NCI-H187 (cell line): ENCODE data around the gene NRXN3.
A peak's percentile ranks its signal among the peaks of the same experiment; 100 is the strongest.

ENCODE experiments used
- DNase-seq, 2 experiments: peaks; one replicate each; lab custom pipeline; 2025; lab: John Stamatoyannopoulos, UW

Gene NRXN3

GRCh38 chr14:79284621-79285020 is 1114.4 kb downstream of the NRXN3 start:
- no peak for DNase-seq

GRCh38 chr14:79285263-79285662 is 1115.1 kb downstream of the NRXN3 start:
- DNase-seq = no peak

- no peak for DNase-seq
These were observed 1117.8 kb downstream of the NRXN3 start for GRCh38 chr14:79287976-79288375.

GRCh38 chr14:79293482-79294177 is 1123.5 kb downstream of the NRXN3 start:
- DNase-seq = no peak

- DNase-seq = no peak
These were observed 1124.3 kb downstream of the NRXN3 start for GRCh38 chr14:79294499-79294898.

- DNase-seq = no peak
These were observed 1125.2 kb downstream of the NRXN3 start for GRCh38 chr14:79295385-79295784.

- no peak for DNase-seq
These were observed 1128.2 kb downstream of the NRXN3 start for GRCh38 chr14:79298373-79298772.

GRCh38 chr14:79299162-79299561 is 1129.0 kb downstream of the NRXN3 start:
- DNase-seq = no peak

GRCh38 chr14:79304279-79304678 is 1134.1 kb downstream of the NRXN3 start:
- DNase-seq = no peak

GRCh38 chr14:79306546-79306945 is 1136.4 kb downstream of the NRXN3 start:
- no peak for DNase-seq

GRCh38 chr14:79318371-79318770 is 1148.2 kb downstream of the NRXN3 start:
- no peak for DNase-seq

GRCh38 chr14:79320561-79320960 is 1150.4 kb downstream of the NRXN3 start:
- DNase-seq = no peak

- no peak for DNase-seq
These were observed 1150.9 kb downstream of the NRXN3 start for GRCh38 chr14:79321070-79321469.

- DNase-seq = peak; percentile 71 to 86
These were observed 1154.9 kb downstream of the NRXN3 start for GRCh38 chr14:79325071-79325470.

- DNase-seq = peak in 1 of 2 experiments; percentile 86
These were observed 1155.4 kb downstream of the NRXN3 start for GRCh38 chr14:79325557-79325956.

GRCh38 chr14:79328863-79329262 is 1158.7 kb downstream of the NRXN3 start:
- no peak for DNase-seq

GRCh38 chr14:79331830-79332229 is 1161.7 kb downstream of the NRXN3 start:
- no peak for DNase-seq

- no peak for DNase-seq
These were observed 1162.5 kb downstream of the NRXN3 start for GRCh38 chr14:79332504-79333197.

- DNase-seq = no peak
These were observed 1163.0 kb downstream of the NRXN3 start for GRCh38 chr14:79333198-79333546.

GRCh38 chr14:79334272-79334671 is 1164.1 kb downstream of the NRXN3 start:
- DNase-seq = no peak

- no peak for DNase-seq
These were observed 1167.6 kb downstream of the NRXN3 start for GRCh38 chr14:79337761-79338160.

- DNase-seq = no peak
These were observed 1172.8 kb downstream of the NRXN3 start for GRCh38 chr14:79342942-79343341.

GRCh38 chr14:79351011-79351410 is 1180.8 kb downstream of the NRXN3 start:
- no peak for DNase-seq
